Neuronal stem cell (in vitro differentiated cells): Measurements from ENCODE around the gene RUBCN.
"Not testable (repeated sequence)": the region's sequence is repeated elsewhere in the genome, so short reads cannot be mapped to it uniquely, and the experiment has no call there.

Experiments used
- DNase-seq: peaks from one replicate; pipeline ENCODE4 v3.0.0-alpha.2; 2013; ENCODE audit warnings: low spot score
- H2AFZ ChIP-seq: one replicate; pipeline ENCODE4 v1.6.1; 2013; ENCODE audit warnings: mild to moderate bottlenecking, low read length, inconsistent platforms
- H2AK5ac ChIP-seq: 2 replicates; pipeline ENCODE4 v1.6.1; 2013; ENCODE audit warnings: low read depth, mild to moderate bottlenecking, inconsistent platforms, low read length, moderate library complexity, mixed read lengths
- H2BK120ac ChIP-seq: 2 replicates; pipeline ENCODE4 v1.6.1; 2013; ENCODE audit warnings: low read depth, mild to moderate bottlenecking, inconsistent platforms, low read length, moderate library complexity, mixed read lengths
- H2BK12ac ChIP-seq: one replicate; pipeline ENCODE4 v1.6.1; 2013; ENCODE audit warnings: low read length, inconsistent platforms
- H2BK15ac ChIP-seq: 2 replicates; pipeline ENCODE4 v1.6.1; 2013; ENCODE audit warnings: mild to moderate bottlenecking, low read length, inconsistent platforms, mixed read lengths
- H2BK5ac ChIP-seq: one replicate; pipeline ENCODE4 v1.6.1; 2013; ENCODE audit warnings: inconsistent platforms, mild to moderate bottlenecking, low read length, moderate library complexity
- H3K14ac ChIP-seq: one replicate; pipeline ENCODE4 v1.6.1; 2013; ENCODE audit warnings: low read length, inconsistent platforms
- H3K18ac ChIP-seq: 2 replicates; pipeline ENCODE4 v1.6.1; 2013; ENCODE audit warnings: low read length, inconsistent platforms
- H3K23ac ChIP-seq: 2 replicates; pipeline ENCODE4 v1.6.1; 2013; ENCODE audit warnings: low read depth, mild to moderate bottlenecking, mixed read lengths, low read length, inconsistent platforms; ENCODE audit not compliant: poor library complexity
- H3K27ac ChIP-seq: replicated peaks from 3 replicates; pipeline ENCODE4 v1.5.1; 2013; ENCODE audit warnings: low read length, inconsistent platforms
- H3K27me3 ChIP-seq, 3 experiments: 2 replicates each; pipeline ENCODE4 v1.6.1; 2013; ENCODE audit warnings: low read length in 3 of 3, mild to moderate bottlenecking in 2 of 3, inconsistent platforms in 1 of 3, low read depth in 1 of 3, mixed read lengths in 1 of 3, moderate library complexity in 1 of 3; ENCODE audit not compliant: control insufficient read depth in 3 of 3, insufficient read depth in 3 of 3
- H3K36me3 ChIP-seq, 2 donors: replicated peaks in 1 of 2; 2 replicates each; pipeline ENCODE4 v1.6.1; 2013; ENCODE audit warnings: low read length in 2 of 2; ENCODE audit not compliant: control insufficient read depth in 2 of 2, insufficient read depth in 2 of 2
- H3K4ac ChIP-seq: 2 replicates; pipeline ENCODE4 v1.6.1; 2013; ENCODE audit warnings: inconsistent platforms, mild to moderate bottlenecking, low read length, moderate library complexity
- H3K4me1 ChIP-seq, 2 donors: 1 replicate in 1 of 2; 2 replicates in 1 of 2; pipeline ENCODE4 v1.6.1; 2013; ENCODE audit warnings: low read length in 2 of 2, low read depth in 1 of 2; ENCODE audit not compliant: control insufficient read depth in 2 of 2, insufficient read depth in 1 of 2
- H3K4me2 ChIP-seq: one replicate; pipeline ENCODE4 v1.6.1; 2013; ENCODE audit warnings: mild to moderate bottlenecking, low read length, inconsistent platforms; ENCODE audit not compliant: insufficient read depth, poor library complexity, severe bottlenecking
- H3K4me3 ChIP-seq, 2 donors: 2 replicates each; pipeline ENCODE4 v1.5.1; 2013; ENCODE audit warnings: low read length in 2 of 2, mild to moderate bottlenecking in 2 of 2, inconsistent platforms in 1 of 2, moderate library complexity in 1 of 2
- H3K79me1 ChIP-seq: one replicate; pipeline ENCODE4 v1.6.1; 2013; ENCODE audit warnings: low read depth, mild to moderate bottlenecking, inconsistent platforms, low read length, moderate library complexity
- H3K9ac ChIP-seq: one replicate; pipeline ENCODE4 v1.6.1; 2013; ENCODE audit warnings: mild to moderate bottlenecking, low read depth, low read length, inconsistent platforms; ENCODE audit not compliant: poor library complexity
- H3K9me3 ChIP-seq, 2 donors: replicated peaks in 1 of 2; 2 replicates each; pipeline versions ENCODE3 to v1.6.1; 2013; ENCODE audit warnings: low read length in 2 of 2, mild to moderate bottlenecking in 2 of 2, inconsistent platforms in 1 of 2, low read depth in 1 of 2, mixed read lengths in 1 of 2, moderate library complexity in 1 of 2; ENCODE audit not compliant: control insufficient read depth in 2 of 2, insufficient read depth in 1 of 2
- H4K8ac ChIP-seq: one replicate; pipeline ENCODE4 v1.6.1; 2013; ENCODE audit warnings: low read depth, mild to moderate bottlenecking, inconsistent platforms, low read length, moderate library complexity
- H4K91ac ChIP-seq: one replicate; pipeline ENCODE4 v1.6.1; 2013; ENCODE audit warnings: low read length, low read depth, mild to moderate bottlenecking, inconsistent platforms; ENCODE audit not compliant: poor library complexity
- WGBS, 2 donors: extraction: QIAGEN DNeasy Blood & Tissue Kit; methylation state at CpG; one replicate each; pipeline ENCODE4 v1.1.7; 2013; ENCODE audit warnings: missing lambda C conversion rate in 2 of 2, mixed read lengths in 1 of 2; ENCODE audit not compliant: insufficient read length in 2 of 2, insufficient replicate concordance in 1 of 2; ENCODE audit errors: extremely low coverage in 2 of 2; 5-methylcytosine and 5-hydroxymethylcytosine counted together

Gene RUBCN

DNA sequence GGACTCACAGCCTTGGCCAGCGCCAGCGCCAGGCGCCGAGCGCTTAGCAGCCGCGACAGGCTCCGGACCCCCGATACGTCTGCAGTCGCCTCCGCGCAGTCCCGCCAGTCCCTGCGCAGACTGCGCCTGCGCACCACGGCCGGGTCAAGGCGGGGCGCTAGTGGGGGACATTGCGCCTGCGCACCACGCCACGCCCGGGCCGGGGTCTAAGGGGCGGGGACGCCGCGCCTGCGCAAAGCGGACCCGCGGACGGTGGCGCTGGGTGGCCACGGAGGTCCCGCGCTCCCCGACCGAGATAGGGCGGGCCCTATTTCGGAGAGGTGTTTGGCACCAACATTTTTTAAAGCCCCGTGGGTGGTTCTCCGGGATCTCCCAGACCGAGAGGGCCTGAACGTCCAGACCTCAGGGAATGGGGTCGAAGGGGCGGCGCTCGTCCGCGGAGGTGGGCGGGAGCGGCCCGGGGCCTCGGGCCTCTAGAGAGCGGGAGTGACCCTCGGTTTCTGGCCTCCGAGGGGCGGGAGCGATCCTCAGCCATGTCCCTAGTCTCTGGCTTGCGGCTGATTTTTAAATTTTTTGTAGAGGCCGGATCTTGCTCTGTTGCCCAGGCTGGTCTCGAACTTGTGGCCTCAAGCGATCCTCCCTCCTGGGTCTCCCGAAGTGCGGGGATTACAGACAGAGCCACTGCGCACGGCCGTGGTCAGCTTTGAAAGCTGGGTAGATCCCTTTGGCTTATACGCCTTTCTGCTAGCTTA, 108.8 kb downstream of the RUBCN start:
- not testable (repeated sequence) for H2BK15ac ChIP-seq, H2BK120ac ChIP-seq, H4K8ac ChIP-seq, H3K27me3 ChIP-seq, H3K9me3 ChIP-seq, H3K14ac ChIP-seq, H4K91ac ChIP-seq, H2AK5ac ChIP-seq, H2BK5ac ChIP-seq, H3K36me3 ChIP-seq, H3K4me1 ChIP-seq, H2BK12ac ChIP-seq, H3K4ac ChIP-seq, H3K23ac ChIP-seq, H3K27ac ChIP-seq, H3K79me1 ChIP-seq
- H3K4me3 ChIP-seq: peak overlapping the region; percentile 56 to 89
- peak overlapping the region; percentile 57 for H3K18ac ChIP-seq
- WGBS, 2 donors: no CpG with 5 or more reads among the region's 73 CpGs
- peak; percentile 89 for DNase-seq
- peak overlapping the region; percentile 54 for H3K4me2 ChIP-seq
- H2AFZ ChIP-seq: peak overlapping the region; percentile 85
- H3K9ac ChIP-seq: peak overlapping the region; percentile 91

DNA sequence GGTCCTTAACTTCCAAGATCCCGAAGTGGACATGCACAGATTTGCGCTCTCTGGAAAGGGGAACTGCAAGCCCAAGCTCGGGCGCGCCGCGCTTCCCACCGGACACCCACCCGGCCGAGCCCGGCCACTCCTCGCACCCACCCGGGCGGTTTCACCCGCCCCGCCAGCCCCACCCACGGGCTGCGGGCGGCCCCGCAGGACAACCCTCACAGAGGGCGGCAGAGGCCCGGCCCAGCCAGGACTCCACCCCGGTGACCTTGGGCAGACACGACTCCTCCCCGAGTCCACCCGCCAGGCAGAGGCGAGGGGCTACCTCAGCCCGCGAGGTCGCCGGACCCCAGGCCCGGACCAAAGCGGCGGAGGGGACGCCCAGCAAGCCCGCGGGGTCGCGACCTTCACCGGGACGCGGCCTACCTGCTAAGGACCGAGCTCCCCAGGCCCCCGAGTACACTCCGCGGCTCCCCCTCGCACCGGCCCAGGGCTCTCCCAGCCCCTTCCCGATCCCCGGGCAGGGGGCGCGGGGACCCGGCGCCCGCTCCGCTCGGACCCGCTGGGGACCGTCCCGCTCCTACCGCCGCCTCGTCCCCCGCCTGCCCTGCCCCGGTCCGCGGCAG, 109.4 kb downstream of the RUBCN start:
- not testable (repeated sequence) for H4K91ac ChIP-seq, H3K23ac ChIP-seq, H3K4me1 ChIP-seq, H2BK15ac ChIP-seq, H3K9me3 ChIP-seq, H3K27me3 ChIP-seq, H3K14ac ChIP-seq, H3K36me3 ChIP-seq, H3K18ac ChIP-seq, H4K8ac ChIP-seq, H2AK5ac ChIP-seq, H2BK12ac ChIP-seq, H2BK120ac ChIP-seq, H2BK5ac ChIP-seq, DNase-seq, H3K27ac ChIP-seq, H3K79me1 ChIP-seq, H3K4ac ChIP-seq
- Histone ChIP-seq H3K9ac (peak overlapping the region; percentile 91), H3K4me3 (peak overlapping the region; percentile 56 to 89), H2AFZ (peak overlapping the region; percentile 71), H3K4me2 (peak overlapping the region; percentile 40)
- WGBS, 2 donors: no CpG with 5 or more reads among the region's 67 CpGs

DNA sequence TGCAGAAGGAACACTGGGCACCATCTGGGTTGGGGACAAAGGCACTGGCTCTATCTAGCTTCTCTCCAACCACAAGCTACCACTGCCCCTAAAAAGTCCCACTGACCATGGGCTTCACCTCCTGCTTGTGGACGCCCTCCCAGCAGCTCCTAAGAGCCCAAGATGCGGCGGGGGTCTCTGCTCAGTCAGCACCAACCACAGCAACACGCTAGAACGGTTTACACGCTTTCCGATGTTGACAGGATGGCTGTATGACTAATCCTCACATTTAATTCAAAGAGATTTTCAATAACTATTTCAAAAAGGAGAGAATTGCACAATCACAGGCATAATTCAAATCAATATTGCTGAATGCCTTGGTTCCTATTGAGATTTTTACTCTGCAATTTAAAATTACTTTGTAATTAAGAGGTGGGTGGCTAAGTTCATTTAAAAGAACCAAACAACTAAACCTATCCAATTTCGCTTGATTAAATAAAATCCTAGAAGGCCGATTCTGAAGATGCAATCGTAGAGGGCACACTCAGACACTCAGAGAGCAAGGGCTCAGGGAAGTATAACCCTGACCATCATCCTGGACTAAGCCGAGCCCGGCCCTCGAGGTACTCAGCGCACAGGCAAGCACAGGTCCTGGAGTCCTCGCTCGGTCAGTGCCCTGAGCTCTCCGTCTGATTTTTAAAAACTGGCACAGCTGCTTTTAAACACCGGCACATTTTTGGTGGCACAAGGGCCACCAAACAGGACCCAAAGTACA, 110.1 kb downstream of the RUBCN start:
- not testable (repeated sequence) for H2BK15ac ChIP-seq, H2BK12ac ChIP-seq, H3K27ac ChIP-seq, H3K23ac ChIP-seq, H4K91ac ChIP-seq, H2AK5ac ChIP-seq, H3K36me3 ChIP-seq, H3K4me1 ChIP-seq, H3K18ac ChIP-seq, H3K9ac ChIP-seq, H3K79me1 ChIP-seq, H2AFZ ChIP-seq, H3K14ac ChIP-seq, H3K4ac ChIP-seq, H2BK120ac ChIP-seq, H3K27me3 ChIP-seq, H3K9me3 ChIP-seq, H2BK5ac ChIP-seq, DNase-seq, H4K8ac ChIP-seq
- no CpG with 5 or more reads among the region's 18 CpGs for WGBS, 2 donors
- H3K4me3 ChIP-seq: peak overlapping the region; percentile 39 to 60
- peak overlapping the region; percentile 40 for H3K4me2 ChIP-seq

DNA sequence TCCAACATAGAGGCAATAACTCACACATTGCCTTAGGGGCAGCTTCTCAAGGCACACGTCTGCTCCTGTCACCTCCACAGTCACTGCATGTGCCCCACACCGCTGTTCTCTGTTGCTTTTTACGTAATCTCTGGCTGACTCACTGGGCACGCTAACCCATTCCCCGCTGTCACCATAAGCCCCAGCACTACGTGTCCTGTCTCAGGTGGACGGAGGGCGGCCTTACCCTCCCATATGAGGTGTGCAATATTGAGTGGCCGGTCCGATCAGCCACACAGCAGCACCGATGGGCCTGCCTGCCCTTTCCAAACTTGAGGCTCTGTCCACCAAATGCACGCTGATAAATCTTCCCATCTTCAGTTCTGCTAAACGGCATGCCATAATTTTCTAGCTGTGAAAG, 115.2 kb downstream of the RUBCN start:
- no CpG with 5 or more reads among the region's 13 CpGs for WGBS, 2 donors
- H3K27ac ChIP-seq, H3K14ac ChIP-seq, H3K27me3 ChIP-seq, H3K9me3 ChIP-seq, H2BK15ac ChIP-seq, H2BK120ac ChIP-seq, H2AFZ ChIP-seq, DNase-seq, H3K23ac ChIP-seq, H3K4me2 ChIP-seq, H3K4ac ChIP-seq, H3K18ac ChIP-seq, H3K79me1 ChIP-seq, H4K91ac ChIP-seq, H2BK5ac ChIP-seq, H2BK12ac ChIP-seq, H3K4me3 ChIP-seq, H3K4me1 ChIP-seq, H3K9ac ChIP-seq, H4K8ac ChIP-seq, H2AK5ac ChIP-seq: not testable (repeated sequence)
- peaks cover 9 to 48% of the 10 kb centered on the region in 2 donors for H3K36me3 ChIP-seq
